T1000 (cell line): Measurements from ENCODE around the gene CEACAM1.
"Not testable (repeated sequence)": the region's sequence is repeated elsewhere in the genome, so short reads cannot be mapped to it uniquely, and the experiment has no call there.

ENCODE experiments used
- DNase-seq: peaks from one replicate; lab custom pipeline; 2025; ENCODE audit warnings: mixed read lengths; lab: John Stamatoyannopoulos, UW

The CEACAM1 gene

DNA sequence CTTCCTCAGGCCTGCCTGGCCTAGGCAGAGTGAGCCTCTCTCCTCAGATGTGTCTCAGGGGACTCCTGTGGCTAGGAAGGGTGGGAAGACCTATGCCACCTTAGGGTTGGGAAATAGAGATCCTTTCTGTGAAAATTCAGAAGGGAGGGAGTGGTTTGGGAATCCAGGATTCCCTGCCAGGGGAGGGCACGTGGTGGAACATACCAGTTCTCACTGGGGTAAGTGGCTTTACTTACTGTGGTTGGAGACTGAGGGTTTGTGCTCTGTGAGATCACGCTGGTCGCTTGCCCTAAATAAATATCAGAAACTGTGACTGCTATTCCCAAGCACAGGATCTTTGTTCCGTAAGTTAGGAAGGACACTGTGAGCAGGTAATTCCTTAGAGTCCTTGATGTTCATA lies 16.9 kb downstream of the CEACAM1 start:
- DNase-seq: no peak

DNA sequence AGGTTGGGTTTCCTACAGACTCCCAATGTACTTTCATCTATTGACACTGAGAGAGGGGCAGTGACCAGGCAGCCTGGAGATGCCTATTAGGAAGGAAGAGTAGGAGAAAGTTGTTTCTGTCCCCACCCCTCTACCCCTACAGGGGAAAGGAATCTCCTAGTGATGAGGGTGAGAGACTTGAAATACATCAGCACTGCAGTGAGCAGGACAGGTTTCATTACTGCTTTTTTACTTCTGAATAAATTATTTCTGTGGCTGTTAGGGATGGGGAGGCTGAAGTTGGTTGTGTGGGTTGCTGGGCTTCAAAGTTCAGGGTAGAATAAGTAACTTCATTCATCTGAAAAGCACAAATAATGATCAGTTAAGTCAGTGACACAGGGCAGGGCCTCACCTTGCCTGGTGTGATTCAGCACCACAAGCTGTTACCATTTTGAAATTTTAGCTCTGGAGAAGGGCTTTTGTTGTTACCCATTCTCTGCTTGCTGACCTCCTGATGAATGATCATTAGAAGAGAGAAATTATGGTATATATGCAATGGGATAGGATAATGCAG lies 19.3 kb downstream of the CEACAM1 start:
- no peak for DNase-seq

DNA sequence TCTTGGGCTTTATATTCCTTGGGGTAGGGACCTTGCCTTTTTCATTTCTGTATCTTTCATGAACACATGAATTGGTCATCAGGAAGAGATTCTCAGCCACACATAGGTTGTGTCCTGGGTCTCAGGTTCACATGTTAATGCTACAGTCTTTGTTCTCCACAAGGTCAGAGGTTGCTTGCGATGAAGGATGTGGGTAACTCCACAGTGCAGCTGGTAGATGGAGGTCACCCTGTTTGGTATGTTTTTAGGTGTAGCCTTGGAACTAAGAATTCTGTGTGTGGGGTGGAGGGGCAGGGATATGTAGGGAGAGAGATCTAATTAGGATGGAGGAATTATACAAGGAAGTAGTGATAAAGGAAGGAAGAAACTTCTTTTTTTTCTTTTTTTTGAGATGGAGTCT lies 23.2 kb downstream of the CEACAM1 start:
- DNase-seq: no peak

DNA sequence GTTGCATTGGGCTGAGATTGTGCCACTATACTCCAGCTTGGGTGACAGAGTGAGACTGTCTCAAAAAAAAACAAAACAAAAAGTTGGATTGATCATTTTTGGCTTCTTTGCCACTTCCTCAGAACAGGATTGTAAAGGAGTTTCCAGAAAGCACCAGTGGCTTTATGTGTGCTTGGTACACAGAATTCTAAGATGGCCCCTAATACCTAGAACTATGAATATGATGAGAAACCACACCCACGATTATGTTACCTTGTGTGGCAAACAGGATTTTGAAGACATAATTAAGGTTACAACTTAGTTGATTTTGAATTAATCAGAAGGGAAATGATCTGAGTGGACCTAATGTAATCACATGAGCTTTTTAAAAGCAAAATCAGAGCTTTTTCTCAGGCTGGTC lies 26.5 kb downstream of the CEACAM1 start:
- no peak for DNase-seq

DNA sequence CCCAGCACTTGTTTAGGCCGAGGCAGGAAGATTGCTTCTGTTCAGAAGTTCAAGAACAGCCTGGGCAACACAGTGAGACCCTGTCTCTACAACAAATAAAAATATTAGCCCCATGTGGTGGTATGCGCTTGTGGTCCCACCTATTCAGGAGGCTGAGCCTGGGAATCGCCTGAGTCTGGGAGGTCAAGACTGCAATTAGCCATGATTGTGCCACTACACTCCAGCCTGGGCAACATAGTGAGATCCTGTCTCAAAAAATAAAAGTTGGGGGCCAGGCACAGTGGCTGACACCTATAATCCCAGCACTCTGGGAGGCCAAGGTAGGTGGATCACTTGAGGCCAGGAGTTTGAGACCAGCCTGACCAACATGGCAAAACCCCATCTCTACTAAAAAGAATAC lies 27.0 kb downstream of the CEACAM1 start:
- DNase-seq: not testable (repeated sequence)

DNA sequence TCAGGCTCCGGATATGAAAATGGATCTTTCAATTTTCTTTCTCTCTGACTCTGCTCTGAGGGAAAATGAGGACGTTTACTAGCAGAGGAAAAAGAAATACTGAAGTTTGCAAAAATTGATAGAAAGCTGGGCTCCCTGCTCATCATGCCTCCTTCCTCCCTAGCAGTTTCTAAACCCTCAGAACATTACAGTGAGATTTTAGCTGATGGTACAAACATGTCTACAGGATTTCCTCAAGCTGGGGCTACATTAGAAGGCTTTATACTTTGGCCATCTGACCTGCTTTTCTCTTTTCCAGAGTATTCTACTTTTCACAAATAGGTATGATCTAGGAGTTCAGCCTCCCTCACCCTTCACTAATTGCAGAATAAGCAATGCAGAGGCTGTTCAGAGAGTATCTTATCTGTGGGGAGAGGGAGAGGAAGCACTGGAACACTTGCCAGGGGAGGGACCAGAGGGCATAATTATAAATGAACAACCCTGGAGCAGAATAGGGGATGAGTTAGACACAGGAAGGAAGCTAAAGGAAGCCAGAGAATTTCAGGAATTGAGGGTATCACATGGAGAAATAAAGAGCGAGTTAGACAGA lies 30.0 kb downstream of the CEACAM1 start:
- DNase-seq: no peak

DNA sequence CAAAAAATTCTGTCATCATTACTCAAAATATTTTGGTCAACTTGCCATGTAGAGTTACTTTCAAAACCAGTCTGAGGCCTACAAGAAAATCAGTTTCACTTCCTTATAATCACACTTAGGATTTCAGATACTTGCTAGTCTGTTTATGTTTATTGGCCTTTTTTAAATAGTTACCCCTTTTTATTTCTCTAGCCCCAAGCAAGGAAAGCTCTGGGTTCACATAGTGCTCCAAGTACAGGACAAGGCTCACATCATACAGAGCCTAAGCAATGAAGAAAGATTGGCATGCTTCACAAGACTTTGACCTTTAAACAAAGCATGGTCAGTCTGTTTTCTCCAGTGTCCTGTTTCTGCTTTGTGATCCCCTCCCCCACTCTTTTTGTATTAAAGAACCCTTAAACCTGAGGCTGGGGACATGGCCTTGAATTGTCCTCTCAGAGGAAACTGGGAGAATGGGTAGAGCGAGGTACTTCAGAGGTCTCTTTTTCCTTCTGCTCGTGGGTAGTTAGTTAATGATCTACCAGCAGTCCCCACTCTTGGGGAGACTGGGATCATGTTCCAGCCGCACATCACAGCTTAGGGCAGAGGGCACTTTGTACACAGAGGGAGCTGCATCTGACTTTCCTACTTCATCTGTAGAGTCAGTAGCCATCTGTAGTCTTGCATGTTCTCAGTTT lies 30.7 kb downstream of the CEACAM1 start:
- no peak for DNase-seq

DNA sequence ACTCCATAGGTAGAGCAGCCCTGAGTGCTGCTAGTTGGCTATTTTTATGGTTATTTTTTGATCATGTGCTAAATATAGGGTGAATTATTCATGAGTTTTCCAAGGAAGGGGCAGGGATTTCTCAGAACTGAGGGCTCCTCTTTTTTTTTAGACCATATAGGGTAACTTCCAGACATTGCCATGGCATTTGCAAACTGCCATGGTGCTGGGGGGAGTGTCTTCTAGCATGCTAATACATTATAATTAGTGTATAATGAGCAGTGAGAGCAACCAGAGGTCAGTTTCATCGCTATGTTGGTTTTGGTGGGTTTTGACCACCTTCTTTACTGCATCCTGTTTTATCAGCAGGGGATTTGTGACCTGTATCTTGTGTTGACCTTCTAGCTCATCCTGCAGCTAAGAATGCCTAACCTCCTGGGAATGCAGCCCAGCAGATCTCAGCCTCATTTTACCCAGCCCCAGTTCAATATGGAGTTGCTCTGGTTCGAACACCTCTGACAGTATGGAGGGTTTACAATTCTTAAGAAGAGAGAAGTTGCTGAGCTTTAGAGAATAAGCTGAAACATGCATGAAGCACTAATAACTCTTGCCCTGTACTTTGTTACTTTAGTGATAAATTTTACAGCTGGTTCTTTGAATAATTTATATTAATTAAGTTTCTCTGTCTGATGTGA lies 31.7 kb downstream of the CEACAM1 start:
- DNase-seq: no peak

DNA sequence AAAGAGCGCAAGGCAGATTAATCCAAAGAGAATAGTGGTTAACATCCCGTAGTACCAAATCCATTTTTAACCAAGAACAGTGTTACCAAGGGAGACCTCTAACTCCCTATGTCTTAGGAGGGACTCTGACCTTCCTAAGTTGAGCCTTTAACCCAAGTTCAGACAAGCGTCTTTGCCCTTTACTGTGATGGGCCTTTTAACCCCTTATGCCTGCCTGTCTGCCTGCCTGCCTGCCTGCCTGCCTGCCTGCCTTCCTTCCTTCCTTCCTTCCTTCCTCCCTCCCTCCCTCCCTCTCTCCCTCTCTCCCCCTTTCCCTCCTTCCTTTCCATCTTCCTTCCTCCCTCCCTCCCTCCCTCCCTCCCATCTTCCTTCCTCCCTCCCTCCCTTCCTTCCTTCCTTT lies 32.6 kb downstream of the CEACAM1 start:
- DNase-seq: no peak

DNA sequence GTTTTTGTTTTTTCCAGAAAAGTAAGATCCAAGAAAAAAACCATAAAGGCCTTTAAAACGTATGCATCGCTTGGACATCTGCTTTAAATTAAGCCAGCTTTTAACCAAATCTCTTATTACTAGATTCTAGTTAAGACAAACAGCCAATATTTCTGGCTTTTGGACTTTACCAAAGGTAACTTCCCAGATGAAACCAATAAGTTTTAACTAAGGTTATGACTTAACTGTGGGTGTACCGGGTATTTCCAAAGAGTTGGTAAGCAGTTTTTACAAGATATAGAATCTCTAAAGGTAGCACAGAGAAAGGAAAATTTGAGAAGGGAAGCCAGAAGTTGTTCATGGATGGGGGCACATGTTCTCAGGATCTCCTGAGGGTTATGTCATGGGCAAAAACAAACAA lies 34.0 kb downstream of the CEACAM1 start:
- no peak for DNase-seq

DNA sequence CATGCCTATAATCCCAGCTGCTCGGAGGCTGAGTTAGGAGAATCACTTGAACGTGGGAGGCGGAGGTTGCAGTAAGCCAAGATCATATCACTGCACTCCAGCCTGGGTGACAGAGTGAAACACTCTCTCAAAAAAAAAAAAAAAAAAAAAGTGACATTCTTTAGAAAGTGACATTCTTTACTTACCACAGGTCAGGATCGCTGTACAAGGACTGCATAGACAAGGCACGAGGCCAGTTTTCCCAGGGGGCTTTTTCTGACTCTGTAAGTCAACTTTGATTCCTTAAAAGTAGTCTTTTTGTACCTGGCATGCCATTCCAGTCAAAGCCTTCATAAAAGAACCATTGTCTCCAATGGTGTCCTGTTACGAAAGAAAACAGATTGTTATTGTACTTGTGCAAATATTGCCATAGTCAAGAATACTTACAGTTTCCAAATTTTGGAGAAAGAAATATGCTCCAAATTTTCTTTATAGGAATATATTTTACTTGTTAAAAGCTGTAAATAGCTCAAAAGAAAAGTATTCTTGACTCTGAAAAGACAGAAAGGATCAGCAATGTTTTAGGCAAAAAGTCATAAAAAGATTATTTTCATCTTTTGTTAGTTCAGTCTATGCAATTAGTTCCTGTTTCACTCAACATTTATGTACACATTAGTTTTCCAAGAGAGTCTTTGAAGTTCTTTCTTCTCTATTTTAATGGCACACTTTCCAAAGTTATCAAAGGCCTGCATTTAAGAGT lies 39.3 kb downstream of the CEACAM1 start:
- DNase-seq: no peak

DNA sequence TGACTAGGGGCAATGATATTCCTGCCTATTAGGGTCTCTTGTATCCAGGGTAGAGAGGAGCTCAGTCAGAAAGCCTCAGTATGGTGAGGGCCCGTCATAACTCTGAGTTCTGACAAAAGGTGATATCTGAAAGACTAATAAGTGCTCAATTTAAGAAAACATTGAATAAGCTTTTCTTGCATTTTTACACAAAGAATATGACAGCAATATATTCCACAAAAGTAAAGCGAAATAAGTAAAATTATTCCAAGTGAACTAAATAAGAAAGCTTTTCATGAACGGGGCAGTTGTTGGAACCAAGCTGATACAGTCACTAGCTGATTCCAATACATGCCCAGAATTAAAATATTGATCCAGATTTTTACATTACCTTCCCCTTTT lies 40.5 kb downstream of the CEACAM1 start:
- DNase-seq: no peak

DNA sequence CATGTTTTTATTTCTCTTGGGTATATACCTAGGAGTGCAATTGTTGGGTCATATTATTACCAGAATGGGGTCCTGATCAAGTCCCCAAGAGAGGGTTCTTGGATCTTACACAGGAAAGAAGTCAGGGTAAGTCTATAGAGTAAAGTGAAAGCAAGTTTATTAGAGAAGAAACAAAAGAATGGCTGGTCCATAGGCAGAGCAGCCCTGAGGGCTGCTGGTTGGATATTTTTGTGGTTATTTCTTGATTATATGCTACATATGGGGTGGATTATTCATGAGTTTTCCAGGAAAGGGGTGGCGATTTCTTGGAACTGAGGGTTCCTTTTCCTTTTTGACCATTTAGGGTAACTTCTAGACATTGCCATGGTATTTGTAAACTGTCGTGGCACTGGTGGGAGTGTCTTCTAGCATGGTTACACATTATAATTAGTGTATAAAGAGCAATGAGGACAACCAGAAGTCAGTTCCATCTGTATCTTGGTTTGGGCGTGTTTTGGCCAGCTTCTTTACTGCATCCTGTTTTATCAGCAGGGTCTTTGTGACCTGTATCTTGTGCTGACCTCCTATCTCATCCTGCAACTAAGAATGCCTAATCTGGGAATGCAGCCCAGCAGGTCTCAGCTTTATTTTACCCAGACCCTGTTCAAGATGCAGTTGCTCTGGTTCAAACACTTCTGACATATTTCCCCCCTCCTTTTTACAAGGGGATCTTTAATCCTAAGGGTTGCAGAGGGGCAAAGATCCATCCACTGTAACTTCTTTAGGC lies 41.1 kb downstream of the CEACAM1 start:
- DNase-seq: no peak

DNA sequence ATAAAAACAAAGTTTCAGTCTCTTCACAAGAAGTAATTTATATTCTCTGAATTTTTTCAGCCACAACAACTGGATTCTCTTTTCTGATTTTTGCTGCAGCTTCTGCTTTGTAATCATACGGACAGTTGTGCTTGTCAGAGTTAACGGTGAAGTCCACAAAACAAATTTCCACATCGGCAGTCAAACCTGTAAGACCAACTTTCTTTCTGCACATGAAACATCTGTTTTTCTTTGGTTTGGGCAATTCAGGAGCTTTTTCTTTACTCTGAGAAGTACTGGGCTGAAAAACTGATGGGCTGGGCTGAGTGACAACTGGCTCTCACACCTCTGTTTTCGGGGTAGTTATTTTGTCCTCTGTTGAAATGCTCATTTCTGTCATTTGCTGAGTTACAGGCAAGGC lies 43.2 kb downstream of the CEACAM1 start:
- DNase-seq: not testable (repeated sequence)

DNA sequence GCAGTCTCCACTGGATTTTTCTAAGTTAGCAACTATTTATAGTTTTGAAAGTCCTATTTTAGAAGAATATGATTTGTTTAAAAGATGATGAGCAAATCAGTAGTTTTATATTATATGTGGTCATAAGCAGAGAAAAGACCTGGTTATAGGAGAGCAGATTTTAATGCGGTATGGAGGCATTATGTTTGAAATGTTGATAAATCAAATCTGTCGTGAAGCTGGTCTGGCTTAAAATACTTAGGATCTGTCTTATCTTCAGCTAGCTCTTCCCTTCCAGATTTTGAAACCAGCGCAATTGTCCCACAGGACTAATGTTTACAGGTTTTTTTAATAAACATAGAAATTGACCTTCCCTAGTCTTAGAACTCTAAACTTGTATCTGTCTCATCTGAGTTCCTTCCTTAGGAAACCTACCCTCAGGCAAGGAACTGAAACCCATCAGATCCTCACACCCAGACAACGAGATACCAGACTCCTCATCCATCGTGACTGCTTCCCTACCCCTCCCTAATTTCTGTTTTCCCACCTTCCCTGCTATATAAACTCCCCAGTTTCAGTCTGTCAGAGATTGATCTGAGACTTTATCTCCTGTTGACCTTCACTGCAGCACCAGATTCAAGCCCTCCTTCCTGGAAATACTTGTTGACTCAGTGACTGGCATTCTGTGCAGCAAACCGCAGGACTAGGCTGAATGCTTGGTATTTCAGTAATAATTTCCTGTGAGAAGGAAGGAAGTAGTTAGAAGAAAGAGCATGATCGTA lies 47.8 kb downstream of the CEACAM1 start:
- DNase-seq: no peak

DNA sequence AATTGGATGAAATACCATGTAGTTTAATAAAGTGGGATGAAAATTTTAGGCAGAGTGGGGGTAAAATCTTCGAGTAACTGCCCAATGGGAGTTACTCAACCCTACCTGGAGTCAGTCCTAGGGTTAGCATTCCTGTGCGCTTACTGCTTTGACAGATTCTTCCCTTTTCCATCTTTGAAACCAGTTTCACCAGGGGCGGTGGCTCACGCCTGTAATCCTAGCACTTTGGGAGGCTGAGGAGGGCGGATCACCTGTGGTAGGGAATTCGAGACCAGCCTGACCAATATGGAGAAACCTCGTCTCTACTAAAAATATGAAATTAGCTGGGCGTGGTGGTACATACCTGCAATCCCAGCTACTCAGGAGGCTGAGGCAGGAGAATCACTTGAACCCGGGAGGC lies 48.5 kb downstream of the CEACAM1 start:
- no peak for DNase-seq

DNA sequence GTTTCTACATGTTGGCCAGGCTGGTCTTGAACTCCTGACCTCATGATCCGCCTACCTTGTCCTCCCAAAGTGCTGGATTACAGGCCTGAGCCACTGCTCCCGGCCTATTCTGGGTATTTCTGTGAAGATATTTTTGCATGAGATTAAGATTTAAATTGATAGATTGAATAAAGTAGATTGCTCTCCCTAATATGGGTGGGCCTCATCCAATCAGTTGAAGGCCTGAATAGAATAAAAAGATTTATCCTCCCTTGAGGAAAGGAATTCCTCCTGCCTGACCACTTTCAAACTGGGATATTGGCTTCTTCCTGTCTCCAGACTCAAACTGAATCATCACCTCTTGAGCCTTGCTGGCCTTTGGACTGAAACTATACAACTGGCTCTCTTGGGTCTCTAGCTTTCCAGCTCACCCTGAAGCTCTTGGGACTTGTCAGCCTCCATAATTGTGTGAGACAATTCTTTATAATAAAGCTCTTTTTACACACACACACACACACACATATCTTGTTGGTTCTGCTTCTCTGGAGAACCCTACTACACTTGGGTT lies 49.4 kb downstream of the CEACAM1 start:
- DNase-seq: no peak

DNA sequence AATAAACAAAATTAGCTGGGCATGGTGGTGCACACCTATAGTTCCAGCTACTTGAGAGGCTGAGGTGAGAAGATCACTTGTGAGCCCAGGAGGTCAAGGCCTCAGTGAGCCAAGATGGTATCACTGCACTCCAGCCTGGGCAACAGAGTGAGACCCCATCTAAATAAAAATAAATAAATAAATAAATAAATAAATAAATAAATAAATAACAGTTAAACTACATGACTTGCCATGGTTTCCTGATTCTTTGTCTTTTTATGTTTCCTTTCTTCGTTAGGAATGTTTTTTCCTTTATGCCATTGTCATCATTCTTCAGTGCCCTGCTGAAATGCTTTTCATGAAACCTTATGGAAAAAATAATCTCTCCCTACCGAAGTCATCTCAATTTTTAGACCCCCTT lies 50.3 kb downstream of the CEACAM1 start:
- DNase-seq: no peak

DNA sequence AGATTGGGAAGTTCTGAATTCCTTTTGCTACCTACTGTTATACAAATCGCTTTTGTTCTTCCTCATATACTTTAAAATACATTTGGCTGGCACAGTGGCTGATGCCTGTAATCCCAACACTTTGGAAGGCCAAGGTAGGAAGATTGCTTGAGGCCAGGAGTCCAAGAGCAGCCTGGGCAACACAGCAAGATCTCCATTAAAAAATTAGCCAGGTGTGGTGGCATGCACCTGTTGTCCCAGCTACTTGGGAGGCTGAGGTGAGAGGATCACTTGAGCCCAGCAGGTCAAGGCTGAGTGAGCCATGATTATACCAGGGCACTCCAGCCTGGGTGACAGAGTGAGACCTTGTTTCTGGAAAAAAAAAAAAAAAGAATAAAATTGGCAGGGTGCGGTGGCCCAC lies 51.2 kb downstream of the CEACAM1 start:
- DNase-seq: no peak

DNA sequence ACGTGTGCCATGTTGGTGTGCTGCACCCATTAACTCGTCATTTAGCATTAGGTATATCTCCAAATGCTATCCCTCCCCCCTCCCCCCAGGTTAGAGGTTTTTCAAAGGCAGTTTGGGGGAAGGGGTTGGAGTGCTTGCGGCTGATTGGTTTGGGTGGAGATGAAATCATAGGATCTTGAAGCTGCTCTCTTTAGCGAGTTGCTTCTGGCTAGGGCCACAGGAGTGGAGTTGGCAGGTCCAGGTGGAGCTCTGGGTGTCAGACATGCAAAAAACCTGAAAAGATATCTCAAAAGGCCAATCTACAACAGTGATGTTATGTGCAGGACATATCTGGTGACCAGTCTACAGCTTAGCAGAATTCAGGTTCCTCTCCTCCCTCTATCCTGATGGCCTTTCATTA lies 52.9 kb downstream of the CEACAM1 start:
- no peak for DNase-seq

DNA sequence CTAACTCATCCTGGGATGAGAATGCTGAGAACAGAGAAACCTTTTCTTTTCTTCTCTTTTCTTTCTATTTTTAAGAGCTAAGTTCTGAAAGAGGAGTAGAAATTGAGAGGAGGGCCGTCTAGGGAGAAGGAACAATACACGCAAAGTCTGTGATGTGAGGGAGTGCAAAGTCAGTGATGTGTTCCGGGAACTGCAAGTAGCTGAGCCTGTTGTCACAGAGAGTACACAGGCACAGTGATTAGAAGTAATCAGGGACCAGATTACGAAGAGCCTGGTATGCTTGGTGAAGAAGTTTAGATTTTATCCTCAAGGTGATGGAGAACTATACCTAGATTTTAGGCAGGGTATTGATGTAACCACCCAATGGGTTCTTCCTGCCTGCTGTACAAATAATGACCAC lies 53.5 kb downstream of the CEACAM1 start:
- DNase-seq: no peak
